K562 (cell line): ENCODE measurements around the gene PPM1N. TPM values are rescaled to one million over a fixed set of nuclear protein-coding genes. Genes with fewer than 3 reads are reported as not detected.

ENCODE experiments used
- ARID3A ChIP-seq: IDR thresholded peaks from 2 replicates; pipeline ENCODE4 v1.6.1; 2012; ENCODE audit warnings: low read depth, low read length, improper control_type of control experiment, borderline replicate concordance
- CBX3 ChIP-seq, 2 experiments: IDR thresholded peaks; 1 replicate in 1 of 2; 2 replicates in 1 of 2; pipeline ENCODE4 v1.6.1; 2012; ENCODE audit warnings: inconsistent platforms in 2 of 2, low read length in 2 of 2, borderline replicate concordance in 1 of 2, control low read depth in 1 of 2
- CHAMP1 ChIP-seq: fragments of 450-650 bp; IDR thresholded peaks from 2 replicates; pipeline ENCODE4 v1.6.1; 2016; ENCODE audit warnings: mild to moderate bottlenecking
- CREB3L1 ChIP-seq: fragments of 450-650 bp; IDR thresholded peaks from 2 replicates; pipeline ENCODE4 v1.6.1; 2014; ENCODE audit warnings: low read depth, mild to moderate bottlenecking, moderate library complexity, borderline replicate concordance
- GATAD2A ChIP-seq: fragments of 450-650 bp; IDR thresholded peaks from 2 replicates; pipeline ENCODE4 v1.6.1; 2017
- POU5F1 ChIP-seq: fragments of 150-350 bp; IDR thresholded peaks from 2 replicates; pipeline ENCODE4 v1.6.1; 2014; ENCODE audit warnings: borderline replicate concordance, low read length, low read depth, mild to moderate bottlenecking; ENCODE audit not compliant: partially characterized antibody
- SRSF3 ChIP-seq: fragments of 200-400 bp; formaldehyde crosslinking; IDR thresholded peaks from 2 replicates; pipeline ENCODE4 v1.6.1; 2016; ENCODE audit warnings: mild to moderate bottlenecking, low read length, moderate library complexity; ENCODE audit not compliant: insufficient read depth
- ZNF766 ChIP-seq: fragments of 200-800 bp; sonication (Bioruptor generic); conservative IDR thresholded peaks from 2 replicates; pipeline ENCODE4 v1.6.1; 2016; ENCODE audit warnings: missing genetic modification characterization, missing compliant biosample characterization
- polyA plus RNA-seq, 8 experiments: library from polyadenylated mRNA; depleted of rRNA in 4 of 8; stranded (reverse) in 5 of 8; unstranded in 3 of 8; fragments of >200 nt; fragmentation: Nextera tagmentation in 2 of 8; fragmentation: Illumina TruSeq in 1 of 8; extraction: Ambion mirVana in 2 of 8; extraction: Trizol in 1 of 8; gene quantifications; 2 replicates each; pipeline versions ENCODE4 v1.2.1 to v1.2.3, GENCODE V29; 2011 to 2014; ENCODE audit warnings: inconsistent platforms in 1 of 8, missing spikeins in 1 of 8
- total RNA-seq, 7 experiments: library from RNA; depleted of rRNA in 6 of 7; stranded (reverse); fragments of >200 nt in 6 of 7; fragmentation: Illumina TruSeq in 2 of 7; extraction: Trizol in 2 of 7; gene quantifications; 2 replicates each; pipeline versions ENCODE4 v1.2.1 to v1.2.3, GENCODE V29; 2011 to 2021; ENCODE audit warnings: low replicate concordance in 1 of 7
- TF ChIP-seq, protein P1 (sequence below), 2 experiments: IDR thresholded peaks; 2 replicates each; pipeline ENCODE4 v1.6.1; 2011; ENCODE audit warnings: borderline replicate concordance in 1 of 2, control low read depth in 1 of 2, low read depth in 1 of 2, low read length in 1 of 2, mild to moderate bottlenecking in 1 of 2, mixed read lengths in 1 of 2, moderate library complexity in 1 of 2; ENCODE audit not compliant: insufficient read depth in 1 of 2, insufficient read length in 1 of 2, poor library complexity in 1 of 2, severe bottlenecking in 1 of 2; ENCODE audit errors: extremely low read depth in 1 of 2
- TF ChIP-seq, protein P2 (sequence below), 2 experiments: fragments of 450-650 bp in 1 of 2; IDR thresholded peaks; 2 replicates each; pipeline ENCODE4 v1.6.1; 2011 to 2017; ENCODE audit warnings: low read depth in 2 of 2, antibody characterized with exemption in 1 of 2, borderline replicate concordance in 1 of 2, low read length in 1 of 2, mild to moderate bottlenecking in 1 of 2, mixed read lengths in 1 of 2; ENCODE audit not compliant: control insufficient read depth in 1 of 2
- TF ChIP-seq, protein P3 (sequence below): sonication (generic); formaldehyde crosslinking; IDR thresholded peaks from 2 replicates; pipeline ENCODE4 v1.8.1; 2023; ENCODE audit warnings: mild to moderate bottlenecking, missing genetic modification reagents

PPM1N gene
- total and polyA plus RNA-seq, 9 of the 15 experiments (the other 6 are each of a cell fraction or from before 2014, with no cell fraction given), result 4.5 to 15.6 (median 8.7) TPM

DNA sequence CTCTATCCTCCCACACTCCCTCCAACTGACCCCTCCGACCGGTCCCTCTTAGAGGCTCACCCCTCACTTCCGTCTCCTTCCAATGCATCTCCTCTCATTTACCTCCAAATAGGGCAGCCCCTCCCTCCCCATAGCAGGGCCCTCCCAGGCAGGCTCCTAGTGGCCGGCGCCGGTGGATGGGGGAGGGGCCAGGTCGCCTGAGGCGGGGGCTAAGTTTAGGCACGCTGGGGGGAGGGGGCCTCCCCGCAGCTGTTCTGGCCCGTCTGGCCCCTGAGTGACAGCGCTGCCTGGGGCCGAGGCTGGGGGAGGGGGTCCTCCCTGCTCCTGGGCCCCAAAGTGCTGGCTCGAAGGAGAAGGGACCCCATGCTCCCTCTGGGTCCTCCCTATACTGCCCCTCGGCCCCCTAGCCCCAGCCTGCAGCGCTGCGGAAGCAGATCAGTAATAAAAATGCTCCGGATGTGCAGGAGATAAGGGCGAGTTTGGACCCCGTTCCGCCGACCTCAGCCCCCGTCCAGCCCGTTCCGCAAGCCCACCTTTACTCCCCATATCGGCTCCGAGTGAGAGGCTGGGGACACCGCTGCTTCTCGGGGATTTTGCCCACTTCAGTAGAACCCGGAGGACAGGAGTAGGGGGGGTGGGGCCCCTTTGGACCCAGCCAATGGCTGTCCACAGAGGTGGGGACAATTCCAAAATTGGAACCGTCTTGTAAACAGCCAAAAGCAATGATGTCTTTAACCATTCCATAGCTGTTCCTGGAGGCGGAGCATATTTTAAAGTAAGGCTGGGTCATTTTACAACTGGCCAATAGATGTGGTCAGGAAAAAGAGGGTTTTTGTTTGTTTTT is 5.4 kb upstream of the PPM1N start (continued):
- TF ChIP-seq, protein P1, sequence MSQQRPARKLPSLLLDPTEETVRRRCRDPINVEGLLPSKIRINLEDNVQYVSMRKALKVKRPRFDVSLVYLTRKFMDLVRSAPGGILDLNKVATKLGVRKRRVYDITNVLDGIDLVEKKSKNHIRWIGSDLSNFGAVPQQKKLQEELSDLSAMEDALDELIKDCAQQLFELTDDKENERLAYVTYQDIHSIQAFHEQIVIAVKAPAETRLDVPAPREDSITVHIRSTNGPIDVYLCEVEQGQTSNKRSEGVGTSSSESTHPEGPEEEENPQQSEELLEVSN (IDR thresholded peaks at IDR 0.05; ENCODE audit: borderline replicate concordance in 1 of 2, extremely low read depth in 1 of 2, insufficient read depth in 1 of 2, insufficient read length in 1 of 2, low read depth in 1 of 2, low read length in 1 of 2, poor library complexity in 1 of 2, severe bottlenecking in 1 of 2), result peak in 1 of 2 experiments; percentile 10
- TF ChIP-seq ARID3A (no peak), POU5F1 (no peak), ZNF766 (CRISPR knock-in tag) (0 out of 2 replicates have a peak, but pooled peaks have one; percentile 45), GATAD2A (no peak), CREB3L1 (peak; percentile 82; the same call in 1 of the 2 replicates), SRSF3 (no peak), CHAMP1 (no peak), CBX3 (IDR thresholded peaks at IDR 0.05; ENCODE audit: borderline replicate concordance in 1 of 2, low read length in 2 of 2) (no peak; a peak in 1 of 3 replicates)
- TF ChIP-seq, protein P2, sequence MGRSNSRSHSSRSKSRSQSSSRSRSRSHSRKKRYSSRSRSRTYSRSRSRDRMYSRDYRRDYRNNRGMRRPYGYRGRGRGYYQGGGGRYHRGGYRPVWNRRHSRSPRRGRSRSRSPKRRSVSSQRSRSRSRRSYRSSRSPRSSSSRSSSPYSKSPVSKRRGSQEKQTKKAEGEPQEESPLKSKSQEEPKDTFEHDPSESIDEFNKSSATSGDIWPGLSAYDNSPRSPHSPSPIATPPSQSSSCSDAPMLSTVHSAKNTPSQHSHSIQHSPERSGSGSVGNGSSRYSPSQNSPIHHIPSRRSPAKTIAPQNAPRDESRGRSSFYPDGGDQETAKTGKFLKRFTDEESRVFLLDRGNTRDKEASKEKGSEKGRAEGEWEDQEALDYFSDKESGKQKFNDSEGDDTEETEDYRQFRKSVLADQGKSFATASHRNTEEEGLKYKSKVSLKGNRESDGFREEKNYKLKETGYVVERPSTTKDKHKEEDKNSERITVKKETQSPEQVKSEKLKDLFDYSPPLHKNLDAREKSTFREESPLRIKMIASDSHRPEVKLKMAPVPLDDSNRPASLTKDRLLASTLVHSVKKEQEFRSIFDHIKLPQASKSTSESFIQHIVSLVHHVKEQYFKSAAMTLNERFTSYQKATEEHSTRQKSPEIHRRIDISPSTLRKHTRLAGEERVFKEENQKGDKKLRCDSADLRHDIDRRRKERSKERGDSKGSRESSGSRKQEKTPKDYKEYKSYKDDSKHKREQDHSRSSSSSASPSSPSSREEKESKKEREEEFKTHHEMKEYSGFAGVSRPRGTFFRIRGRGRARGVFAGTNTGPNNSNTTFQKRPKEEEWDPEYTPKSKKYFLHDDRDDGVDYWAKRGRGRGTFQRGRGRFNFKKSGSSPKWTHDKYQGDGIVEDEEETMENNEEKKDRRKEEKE (IDR thresholded peaks at IDR 0.05; ENCODE audit: borderline replicate concordance in 1 of 2, control insufficient read depth in 1 of 2, low read depth in 2 of 2, low read length in 1 of 2), result no peak
- TF ChIP-seq, protein P3, sequence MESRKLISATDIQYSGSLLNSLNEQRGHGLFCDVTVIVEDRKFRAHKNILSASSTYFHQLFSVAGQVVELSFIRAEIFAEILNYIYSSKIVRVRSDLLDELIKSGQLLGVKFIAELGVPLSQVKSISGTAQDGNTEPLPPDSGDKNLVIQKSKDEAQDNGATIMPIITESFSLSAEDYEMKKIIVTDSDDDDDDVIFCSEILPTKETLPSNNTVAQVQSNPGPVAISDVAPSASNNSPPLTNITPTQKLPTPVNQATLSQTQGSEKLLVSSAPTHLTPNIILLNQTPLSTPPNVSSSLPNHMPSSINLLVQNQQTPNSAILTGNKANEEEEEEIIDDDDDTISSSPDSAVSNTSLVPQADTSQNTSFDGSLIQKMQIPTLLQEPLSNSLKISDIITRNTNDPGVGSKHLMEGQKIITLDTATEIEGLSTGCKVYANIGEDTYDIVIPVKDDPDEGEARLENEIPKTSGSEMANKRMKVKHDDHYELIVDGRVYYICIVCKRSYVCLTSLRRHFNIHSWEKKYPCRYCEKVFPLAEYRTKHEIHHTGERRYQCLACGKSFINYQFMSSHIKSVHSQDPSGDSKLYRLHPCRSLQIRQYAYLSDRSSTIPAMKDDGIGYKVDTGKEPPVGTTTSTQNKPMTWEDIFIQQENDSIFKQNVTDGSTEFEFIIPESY (CRISPR knock-in tag), result no peak; the same call in none of the 2 replicates
